Pancreas (tissue), 10 donors: Measurements from ENCODE around the gene MEDAG. TPM values are rescaled to one million over a fixed set of nuclear protein-coding genes. Genes with fewer than 3 reads are reported as not detected.

ENCODE experiments used
- ATAC-seq, 4 donors: fragments of 200-7000 bp; cut with Tn5 transposase; one replicate each; pipeline versions ENCODE4 v1.8.0 to v1.9.1; 2020; ENCODE audit warnings: mild to moderate bottlenecking in 4 of 4, moderate library complexity in 4 of 4
- DNase-seq, 6 donors: peaks; one replicate each; pipeline ENCODE4 v3.0.0-alpha.2; 2020
- FAIRE-seq: peaks from 2 replicates; lab custom pipeline; 2012; peaks lifted over from hg19 to GRCh38; lab: Jason Lieb, UNC
- H3K27ac ChIP-seq, 4 donors: fragments of 200-600 bp; sonication (generic); 1 replicate in 3 of 4; 2 replicates in 1 of 4; pipeline versions ENCODE4 v1.5.0 to v1.8.0; 2020
- H3K27me3 ChIP-seq, 4 donors: fragments of 200-600 bp; one replicate each; pipeline ENCODE4 v1.8.0; 2021
- H3K36me3 ChIP-seq, 3 donors: fragments of 200-600 bp; sonication (generic) in 1 of 3; one replicate each; pipeline versions ENCODE4 v1.5.0 to v1.8.0; 2020 to 2021
- H3K4me1 ChIP-seq, 3 donors: fragments of 200-600 bp; one replicate each; pipeline ENCODE4 v1.8.0; 2021
- H3K4me3 ChIP-seq, 4 donors: fragments of 200-600 bp; sonication (generic) in 2 of 4; one replicate each; pipeline versions ENCODE4 v1.5.0 to v1.8.0; 2020 to 2021
- H3K9me3 ChIP-seq, 4 donors: fragments of 200-600 bp; one replicate each; pipeline ENCODE4 v1.8.0; 2021
- WGBS, 2 donors: extraction: QIAGEN DNeasy Blood & Tissue Kit; methylation state at CpG; one replicate each; pipeline ENCODE4 v1.1.7; 2013; 5-methylcytosine and 5-hydroxymethylcytosine counted together
- intact Hi-C, 3 donors: fragments of 100-400 bp; cut with DNase I; formaldehyde crosslinking; loops; one replicate each; pipeline versions ENCODE4 v1.11.1 to v1.14.2; 2022
- polyA plus RNA-seq, 2 donors: library from polyadenylated mRNA; stranded (reverse); fragments of 200-250 nt; gene quantifications; one replicate each; pipeline ENCODE4 v1.2.3, GENCODE V29; 2013
- total RNA-seq, 6 donors: library from RNA; stranded (reverse); fragmentation: NEBNext Ultra II Directional in 4 of 6; extraction: Animal tissue kit (Norgen Biotek cat#: 25700) in 4 of 6; gene quantifications; one replicate each; pipeline versions ENCODE4 v1.2.1 to v1.2.4, GENCODE V29; 2021 to 2023
- TF ChIP-seq, protein P1 (sequence below), 4 donors: fragments of 200-600 bp; sonication (generic) in 3 of 4; IDR thresholded peaks; one replicate each; pipeline versions ENCODE4 v1.5.0 to v1.8.0; 2021; ENCODE audit warnings: antibody characterized with exemption in 4 of 4
- donor health status: healthy with polysubstance abuse.
- donor health status: DM: no; HTN: no; CAD: no; lungs with moderate emphysema.
- donor health status: DM: no; HTN: no; CAD: no.
- donor health status: control.
- donor health status: control.
- donor health status: Bipolar disorder and iron deficiency.
- donor health status: DM: yes; HTN: yes; CAD: no.
- donor health status: DM: no; HTN: no; CAD: no.
- donor health status: DM: no; HTN: no; CAD: no.
- donor health status: DM: yes; HTN: yes; CAD: no.

The MEDAG gene
- total and polyA plus RNA-seq, 8 donors, result 0.56 to 6.7 (median 3.7) TPM

DNA sequence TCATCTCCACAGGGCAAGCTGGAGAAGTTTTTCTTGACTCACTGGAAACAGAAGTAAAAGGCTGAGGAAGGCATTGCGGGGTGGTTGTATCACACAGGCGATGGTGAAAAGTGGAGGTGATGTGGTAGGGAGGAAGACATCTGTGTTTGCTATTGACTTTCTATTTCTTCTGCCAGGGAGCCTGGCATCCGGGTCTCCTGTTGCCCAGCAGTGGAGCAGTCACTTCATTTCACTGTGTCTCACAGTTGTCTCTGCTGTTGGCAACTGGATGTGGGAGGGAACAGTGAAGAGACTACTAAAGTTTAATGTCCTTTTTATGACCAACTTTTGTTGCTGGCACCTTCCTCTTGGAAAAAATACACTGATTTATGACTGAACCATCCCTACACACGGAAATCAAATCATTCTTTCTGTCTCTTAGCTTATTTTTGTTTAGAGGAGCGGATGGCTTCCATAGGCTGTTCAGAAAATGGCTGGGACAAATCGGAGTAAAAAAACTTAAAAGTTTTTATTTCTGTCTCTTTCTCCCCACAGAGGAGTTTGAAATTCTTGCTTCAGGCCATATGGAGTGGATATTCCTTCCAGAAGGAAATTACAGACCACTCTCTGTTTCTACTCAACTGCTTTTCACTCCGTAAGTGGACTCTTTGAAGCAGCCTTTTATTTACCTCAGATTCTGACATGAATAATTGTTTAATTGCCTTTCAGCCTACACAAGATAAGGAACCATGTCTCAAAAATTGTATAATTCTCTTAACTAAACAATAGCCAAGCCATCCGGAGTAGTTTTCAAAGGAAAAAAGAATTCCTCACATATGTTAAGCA, 23.8 kb upstream of the MEDAG start:
- no peak overlapping the region for H3K27ac ChIP-seq
- 44 to 45% methylated on average over 8 of the region's 8 CpGs for WGBS, 2 donors
- ATAC-seq (peak in 1 of 4 donors; percentile 15), DNase-seq (no peak), FAIRE-seq (no peak)
- no peaks in the 10 kb centered on the region for H3K36me3 ChIP-seq
- intact Hi-C loops, result no loop called here
- TF ChIP-seq, protein P1, sequence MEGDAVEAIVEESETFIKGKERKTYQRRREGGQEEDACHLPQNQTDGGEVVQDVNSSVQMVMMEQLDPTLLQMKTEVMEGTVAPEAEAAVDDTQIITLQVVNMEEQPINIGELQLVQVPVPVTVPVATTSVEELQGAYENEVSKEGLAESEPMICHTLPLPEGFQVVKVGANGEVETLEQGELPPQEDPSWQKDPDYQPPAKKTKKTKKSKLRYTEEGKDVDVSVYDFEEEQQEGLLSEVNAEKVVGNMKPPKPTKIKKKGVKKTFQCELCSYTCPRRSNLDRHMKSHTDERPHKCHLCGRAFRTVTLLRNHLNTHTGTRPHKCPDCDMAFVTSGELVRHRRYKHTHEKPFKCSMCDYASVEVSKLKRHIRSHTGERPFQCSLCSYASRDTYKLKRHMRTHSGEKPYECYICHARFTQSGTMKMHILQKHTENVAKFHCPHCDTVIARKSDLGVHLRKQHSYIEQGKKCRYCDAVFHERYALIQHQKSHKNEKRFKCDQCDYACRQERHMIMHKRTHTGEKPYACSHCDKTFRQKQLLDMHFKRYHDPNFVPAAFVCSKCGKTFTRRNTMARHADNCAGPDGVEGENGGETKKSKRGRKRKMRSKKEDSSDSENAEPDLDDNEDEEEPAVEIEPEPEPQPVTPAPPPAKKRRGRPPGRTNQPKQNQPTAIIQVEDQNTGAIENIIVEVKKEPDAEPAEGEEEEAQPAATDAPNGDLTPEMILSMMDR (IDR thresholded peaks at IDR 0.05), result no peak
- H3K27me3 ChIP-seq, result no peaks in the 10 kb centered on the region
- H3K4me3 ChIP-seq, result no peak overlapping the region
- H3K9me3 ChIP-seq, result no peaks in the 10 kb centered on the region
- H3K4me1 ChIP-seq, result no peaks in the 10 kb centered on the region

DNA sequence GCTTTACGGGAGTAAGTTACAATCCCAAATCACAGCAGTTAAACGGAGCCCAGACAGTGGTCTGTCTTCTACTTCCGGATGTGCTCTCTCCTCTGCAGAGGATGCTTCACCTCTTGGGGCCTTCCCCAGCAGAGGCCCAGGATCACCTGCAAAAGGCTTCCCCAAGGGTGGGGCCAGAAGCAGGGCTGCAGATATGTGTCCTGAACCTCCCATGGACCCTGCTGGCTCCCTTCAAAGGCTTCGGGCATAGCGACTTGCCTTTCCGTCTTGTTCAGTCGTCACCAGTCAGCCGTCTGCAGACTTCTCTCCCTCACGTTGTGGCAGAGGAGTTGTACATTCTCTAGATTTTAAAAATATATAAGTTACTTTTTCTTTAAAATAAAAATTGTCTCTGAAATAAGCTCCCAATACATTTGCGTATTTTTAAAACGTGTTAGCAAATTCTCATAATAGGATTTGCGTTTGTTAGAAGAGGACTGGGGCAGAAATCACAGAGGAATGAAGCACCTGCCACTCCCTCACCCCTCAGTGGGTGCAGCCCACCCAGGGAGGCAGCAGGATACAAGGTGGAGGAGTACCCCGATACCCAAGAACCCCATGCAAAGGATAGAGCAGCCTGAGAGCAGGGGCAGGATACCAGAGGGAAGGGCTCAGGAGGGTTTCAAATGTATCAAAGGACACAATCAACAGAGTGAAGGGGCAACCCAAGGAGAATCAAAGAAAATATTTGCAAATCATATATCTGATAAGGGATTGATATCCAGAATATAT, 22.9 kb upstream of the MEDAG start:
- Histone ChIP-seq H3K27me3 (no peaks in the 10 kb centered on the region), H3K36me3 (no peaks in the 10 kb centered on the region), H3K4me3 (no peak overlapping the region), H3K4me1 (no peaks in the 10 kb centered on the region), H3K27ac (no peak overlapping the region), H3K9me3 (no peaks in the 10 kb centered on the region)
- no peak for FAIRE-seq
- WGBS, 2 donors, result 63 to 68% methylated on average over 13 of the region's 13 CpGs
- intact Hi-C loops, result no loop called here
- DNase-seq, result no peak
- no peak for ATAC-seq
- TF ChIP-seq, protein P1 (IDR thresholded peaks at IDR 0.05), result no peak

DNA sequence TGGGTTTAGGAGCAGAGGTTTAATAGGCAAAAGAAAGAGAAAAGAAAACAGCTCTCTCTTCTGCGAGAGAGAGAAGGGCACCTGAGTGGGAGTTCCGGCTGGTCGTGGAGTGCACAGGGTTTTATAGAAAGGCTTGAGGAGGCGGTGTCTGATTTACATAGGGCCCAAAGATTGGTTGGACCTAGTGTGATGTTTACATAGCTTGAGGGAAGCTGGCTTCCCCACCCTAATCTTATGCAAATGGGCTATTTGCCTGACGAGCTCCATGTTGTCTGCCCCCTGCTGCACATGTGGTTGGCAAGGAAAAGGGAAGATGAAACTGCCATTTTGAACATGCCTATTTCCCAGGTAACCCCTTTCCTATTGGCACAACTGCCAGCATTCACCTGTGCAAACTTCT, 21.5 kb upstream of the MEDAG start:
- TF ChIP-seq, protein P1 (IDR thresholded peaks at IDR 0.05), result no peak

DNA sequence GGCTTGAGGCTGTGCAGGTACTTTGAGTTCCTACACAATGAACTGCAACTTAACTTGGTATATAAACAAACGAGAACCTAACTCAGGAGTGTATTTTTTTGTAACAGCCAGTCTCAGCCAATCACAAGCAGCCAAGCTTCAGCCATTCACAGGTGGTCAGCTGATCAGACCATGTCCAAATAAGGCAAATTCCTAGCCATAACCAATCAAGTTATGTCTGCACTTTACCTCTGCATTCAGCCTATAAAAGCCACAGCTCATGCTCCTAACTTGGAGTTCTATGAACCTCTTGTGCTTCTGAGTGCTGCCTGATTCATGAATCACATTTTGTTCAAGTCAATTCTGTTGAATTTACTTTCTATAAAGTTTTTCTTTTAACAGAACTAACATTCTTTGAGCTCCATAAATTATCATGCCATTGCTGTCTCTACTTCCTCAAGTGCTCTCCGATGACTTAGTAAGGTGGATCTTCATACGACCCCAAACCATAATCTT, 16.8 kb upstream of the MEDAG start:
- ATAC-seq (no peak), DNase-seq (no peak), FAIRE-seq (no peak)
- intact Hi-C loops, result no loop called here
- no peaks in the 10 kb centered on the region for H3K9me3 ChIP-seq
- WGBS, 2 donors, result 72 to 81% methylated on average over 3 of the region's 3 CpGs
- no peak overlapping the region for H3K27ac ChIP-seq
- H3K27me3 ChIP-seq, result no peaks in the 10 kb centered on the region
- TF ChIP-seq, protein P1 (IDR thresholded peaks at IDR 0.05), result no peak
- no peaks in the 10 kb centered on the region for H3K4me1 ChIP-seq
- no peaks in the 10 kb centered on the region for H3K36me3 ChIP-seq
- no peak overlapping the region for H3K4me3 ChIP-seq

More for the DNA sequence above, 21.5 kb upstream of the MEDAG start:
- no peaks in the 10 kb centered on the region for H3K36me3 ChIP-seq
- no peak for FAIRE-seq
- no peak overlapping the region for H3K27ac ChIP-seq
- no peak for DNase-seq
- H3K9me3 ChIP-seq, result no peaks in the 10 kb centered on the region
- no peaks in the 10 kb centered on the region for H3K4me1 ChIP-seq
- no peak for ATAC-seq
- intact Hi-C loops, result no loop called here
- H3K4me3 ChIP-seq, result no peak overlapping the region
- WGBS, 2 donors, result 79 to 88% methylated on average over 5 of the region's 5 CpGs
- H3K27me3 ChIP-seq, result no peaks in the 10 kb centered on the region
